T-helper 1 cell (primary cell): Measurements from ENCODE around the gene TRAF3IP1.
"Not testable (repeated sequence)": the region's sequence is repeated elsewhere in the genome, so short reads cannot be mapped to it uniquely, and the experiment has no call there.

Source experiments
- DNase-seq, 5 donors: peaks; one replicate each; pipeline ENCODE4 v3.0.0-alpha.2; 2012 to 2020
- total RNA-seq, 4 donors: gene quantifications; one replicate each; lab custom pipeline; 2026; lab: John Stamatoyannopoulos, UW

The TRAF3IP1 gene
- 8.5 to 11.0 (median 10.6) reads per million in 4 donors for total RNA-seq

GRCh38 chr2:238320246-238320647, at the start of gene TRAF3IP1:
TSS of gene TRAF3IP1 (plus strand) at chr2:238320518. CDS start at chr2:238320663, 145 bp downstream.
- peak; percentile 78 to 87 (median 79) for DNase-seq

DNA sequence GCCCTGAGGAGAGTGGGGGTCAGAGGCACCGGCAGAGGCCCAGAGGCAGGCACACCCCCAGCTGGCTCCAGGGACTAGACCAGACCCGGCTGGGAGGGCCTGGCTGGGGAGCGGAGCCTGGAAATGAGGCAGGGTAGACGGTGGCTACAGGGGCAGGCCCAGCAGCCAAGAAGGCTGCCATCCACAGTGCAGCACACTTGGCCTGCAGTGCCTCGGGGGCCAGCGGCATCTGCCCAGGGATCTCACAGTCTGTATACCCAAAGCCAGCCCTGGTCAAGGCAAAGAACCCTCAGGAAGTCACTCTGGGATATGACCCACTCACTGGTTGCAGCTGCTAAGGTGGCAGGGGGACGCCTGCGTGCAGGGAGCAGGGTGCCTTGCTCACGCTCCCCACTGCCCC, 49.7 kb upstream of the TRAF3IP1 start:
- DNase-seq, result no peak

DNA sequence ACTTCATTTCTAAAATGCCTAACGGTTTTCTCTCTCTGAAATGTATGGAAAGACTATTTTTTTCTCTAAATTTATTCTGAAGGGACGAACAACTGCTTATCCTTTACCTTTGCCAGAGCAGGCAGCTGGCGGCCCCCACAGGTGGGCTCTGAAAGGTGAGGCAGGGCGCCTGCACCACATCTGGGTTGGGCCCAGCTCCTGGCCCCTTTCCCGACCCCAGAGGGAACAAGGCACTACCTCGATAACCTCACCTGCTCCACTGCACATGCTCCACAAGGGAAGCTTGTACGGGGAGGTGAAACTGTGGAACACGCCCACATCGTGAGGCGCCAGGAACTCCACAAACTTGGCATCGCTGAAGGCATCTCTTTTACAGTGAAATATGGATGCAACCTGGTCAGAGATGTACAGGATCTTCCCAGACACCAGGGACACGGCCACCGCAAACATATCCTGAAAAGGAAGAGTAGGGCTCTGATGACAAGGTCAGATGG, 49.2 kb upstream of the TRAF3IP1 start:
- DNase-seq, result no peak

DNA sequence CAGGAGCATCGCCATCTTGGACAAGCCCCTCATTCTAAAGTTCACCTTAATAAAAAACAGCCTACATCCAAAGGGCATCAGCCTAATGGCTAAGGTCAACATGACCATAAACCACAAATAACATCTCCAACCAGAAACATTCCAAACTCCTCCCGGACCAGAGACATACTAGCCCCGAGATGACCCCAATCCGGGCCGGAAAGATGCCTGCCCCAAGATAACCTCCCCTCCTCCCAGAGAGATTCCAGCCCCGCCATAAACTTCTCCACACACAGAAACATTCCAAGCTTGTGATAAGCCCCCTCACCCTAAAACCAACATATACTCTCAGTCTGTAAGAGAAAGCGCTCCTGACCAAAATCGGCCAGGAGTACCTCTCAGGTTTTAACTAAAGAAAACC, 48.6 kb upstream of the TRAF3IP1 start:
- not testable (repeated sequence) for DNase-seq

- no peak for DNase-seq
These were observed 48.2 kb upstream of the TRAF3IP1 start for GRCh38 chr2:238272156-238272555.

- not testable (repeated sequence) for DNase-seq
These were observed 46.9 kb upstream of the TRAF3IP1 start for GRCh38 chr2:238273433-238273832.

- no peak for DNase-seq
These were observed 46.0 kb upstream of the TRAF3IP1 start for GRCh38 chr2:238274152-238274865.

- no peak for DNase-seq
These were observed 42.6 kb upstream of the TRAF3IP1 start for GRCh38 chr2:238277695-238278094.

GRCh38 chr2:238278626-238279323, 41.5 kb upstream of the TRAF3IP1 start:
- no peak for DNase-seq

DNA sequence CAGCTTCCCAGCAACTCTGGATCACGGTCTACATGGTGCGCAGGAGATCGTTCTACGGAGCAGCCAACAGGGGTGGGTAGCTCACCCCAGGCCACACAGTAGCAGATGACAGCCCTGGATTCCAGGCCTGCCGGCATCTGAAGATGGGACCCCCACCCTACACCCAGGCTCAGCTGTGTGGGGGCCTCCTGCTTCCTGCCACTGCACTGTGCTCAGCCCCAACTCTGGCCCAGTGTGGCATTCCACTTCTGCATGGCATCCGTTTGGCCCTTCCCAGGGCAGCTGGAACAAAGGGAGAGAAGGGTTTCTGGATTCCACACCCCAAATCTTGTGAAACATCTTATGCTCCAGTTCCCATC, 41.0 kb upstream of the TRAF3IP1 start:
- no peak for DNase-seq

DNA sequence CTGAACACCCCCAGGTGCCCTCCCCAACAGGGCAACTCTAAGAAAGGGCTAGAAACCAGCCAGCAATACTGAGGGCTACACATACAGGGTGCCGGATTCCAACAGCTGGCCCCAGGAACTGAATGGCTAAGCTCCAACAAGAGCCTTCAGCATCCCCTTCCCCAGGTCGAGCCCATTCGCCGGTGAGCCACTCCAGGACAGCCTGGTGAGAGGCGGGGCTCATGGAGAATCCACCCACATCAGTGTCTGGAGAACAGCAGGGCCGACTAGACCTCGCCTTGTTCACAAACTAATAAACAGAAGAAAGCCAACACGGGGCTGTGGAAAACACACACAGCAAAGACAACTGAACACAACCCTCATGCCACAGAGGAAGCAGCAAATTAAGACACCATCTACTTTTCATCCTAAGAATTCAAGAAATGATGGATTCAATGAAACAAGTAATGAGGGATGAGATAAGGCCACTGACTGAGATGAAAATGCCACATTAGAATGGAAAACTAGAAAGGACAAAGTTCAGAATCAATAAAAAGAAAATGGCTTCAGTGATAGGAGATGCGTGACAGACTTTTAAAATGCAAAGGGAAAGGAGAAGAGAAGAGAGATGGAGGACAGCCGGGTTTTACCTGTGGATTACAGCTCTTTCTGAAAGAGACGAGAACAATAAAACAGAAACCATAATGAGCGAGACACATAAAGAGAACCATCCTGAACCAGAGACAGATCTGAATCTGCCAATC, 40.1 kb upstream of the TRAF3IP1 start:
- no peak for DNase-seq

- no peak for DNase-seq
These were observed 38.4 kb upstream of the TRAF3IP1 start for GRCh38 chr2:238281826-238282480.

GRCh38 chr2:238282861-238283738, 37.2 kb upstream of the TRAF3IP1 start:
- DNase-seq, result no peak

DNA sequence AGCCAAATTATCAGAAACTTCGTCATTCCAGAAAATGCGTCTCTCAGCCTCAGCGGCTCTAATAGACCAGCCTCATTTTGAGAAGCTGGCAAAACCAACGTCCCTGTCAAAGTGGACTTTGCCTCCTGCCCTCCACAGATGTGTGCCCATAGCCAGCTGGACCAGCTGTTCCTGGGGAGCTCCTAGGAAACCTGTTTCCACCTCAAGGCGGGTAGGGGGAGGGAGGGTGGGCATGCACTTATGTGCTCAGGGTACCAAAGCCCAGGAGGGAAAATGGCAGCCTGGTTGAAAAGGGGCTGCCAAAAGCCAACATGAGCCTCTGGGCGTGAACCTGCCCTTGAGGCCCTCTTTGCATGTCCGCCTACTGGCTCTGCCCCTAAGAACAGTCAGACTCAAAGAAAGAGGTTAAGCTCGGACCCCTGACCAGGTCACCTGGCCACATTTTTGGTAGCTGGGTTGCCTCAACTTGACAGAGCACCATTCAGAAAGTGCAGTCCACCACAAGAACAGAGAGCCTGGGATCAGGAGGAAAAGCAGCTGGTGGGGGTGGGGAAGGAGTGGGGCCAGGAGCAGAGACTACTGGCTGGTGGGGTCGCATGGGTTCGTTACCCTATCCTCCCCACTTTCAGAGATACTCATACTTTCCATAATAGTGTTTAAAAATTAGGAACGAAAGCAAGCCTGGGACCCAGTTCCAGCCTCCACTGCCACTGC, 35.4 kb upstream of the TRAF3IP1 start:
- no peak for DNase-seq

- DNase-seq, result no peak
These were observed 34.6 kb upstream of the TRAF3IP1 start for GRCh38 chr2:238285653-238286082.

DNA sequence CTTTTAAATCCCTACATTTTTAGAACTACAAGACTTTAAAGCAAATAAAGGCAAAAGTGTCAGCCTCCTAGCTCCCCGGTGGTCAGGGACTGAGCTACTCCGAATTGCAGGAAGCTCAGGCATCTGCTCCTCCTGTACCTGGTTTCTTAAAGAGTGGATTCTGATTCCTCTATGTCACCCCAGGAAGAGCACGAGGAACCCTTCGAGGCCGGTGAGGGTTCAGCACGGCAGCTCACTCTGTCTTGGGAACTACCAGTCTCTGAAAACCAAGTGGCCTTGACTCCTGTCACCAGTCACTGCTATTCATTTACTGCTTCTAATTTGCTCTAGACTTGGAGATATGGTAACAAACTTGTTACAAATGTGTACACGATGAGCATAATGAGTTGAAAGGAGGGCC, 34.2 kb upstream of the TRAF3IP1 start:
- no peak for DNase-seq

DNA sequence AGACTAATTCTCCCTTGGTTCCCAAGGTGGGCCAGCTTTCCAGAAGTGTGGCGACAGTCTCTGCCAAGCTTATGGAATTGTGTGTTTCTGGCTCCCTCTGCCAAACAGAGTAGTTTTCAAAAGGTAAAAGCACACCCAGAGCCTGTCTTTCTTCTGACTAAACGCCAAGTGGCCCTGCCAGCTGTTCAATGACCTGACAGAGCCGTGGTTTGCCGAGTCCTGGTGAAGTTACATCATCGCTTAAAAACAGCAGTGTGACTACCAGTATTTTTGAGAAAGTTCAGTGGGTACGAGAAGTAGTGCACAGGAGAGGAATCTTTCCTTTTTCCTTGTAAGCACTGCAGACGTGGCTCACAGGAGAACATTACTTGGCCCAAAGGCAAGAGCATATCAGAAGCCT, 33.8 kb upstream of the TRAF3IP1 start:
- DNase-seq, result no peak

- DNase-seq, result no peak
These were observed 33.2 kb upstream of the TRAF3IP1 start for GRCh38 chr2:238286987-238287736.

GRCh38 chr2:238287737-238288649, 32.3 kb upstream of the TRAF3IP1 start, which contains the start of gene PER2:
TSS of gene PER2 (minus strand) at chr2:238288610. CDS start at chr2:238277936, 10,674 bp downstream.
- DNase-seq, result peak in 2 of 5 donors; percentile 32 to 46
